Stimulated activated CD4-positive, alpha-beta T cell treated with anti-CD3 and anti-CD28 coated beads, Interleukin-1b, Interleukin-23, amount 100 ng/mL, for 48 hours (primary cell): Measurements from ENCODE around the gene CKLF.
"Not testable (repeated sequence)": the region's sequence is repeated elsewhere in the genome, so short reads cannot be mapped to it uniquely, and the experiment has no call there.

Source experiments
- DNase-seq: peaks from one replicate; pipeline ENCODE4 v3.0.0-alpha.2; 2020

Gene CKLF

GRCh38 chr16:66572356-66572755 lies 20.0 kb downstream of the CKLF start:
- DNase-seq = no peak

DNA sequence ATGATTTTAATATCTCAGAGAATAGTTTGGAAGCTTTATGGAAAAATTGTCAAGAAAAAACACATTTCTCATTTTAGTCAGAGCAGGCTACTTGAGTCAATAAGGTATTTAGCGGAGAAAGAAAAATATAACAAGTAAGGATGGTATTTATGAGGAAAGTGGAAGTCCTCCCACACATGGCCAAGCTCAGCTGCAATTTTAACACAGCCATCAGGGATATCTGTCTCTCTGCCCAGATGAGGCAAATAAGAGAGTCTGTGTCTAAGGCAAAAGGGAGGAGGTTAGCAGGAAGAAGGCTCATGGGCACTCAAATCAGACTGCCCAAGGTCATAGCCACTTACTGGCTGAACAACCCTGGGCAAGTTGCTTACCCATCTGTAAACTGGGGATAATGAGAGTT lies 21.7 kb downstream of the CKLF start:
- DNase-seq = no peak

DNA sequence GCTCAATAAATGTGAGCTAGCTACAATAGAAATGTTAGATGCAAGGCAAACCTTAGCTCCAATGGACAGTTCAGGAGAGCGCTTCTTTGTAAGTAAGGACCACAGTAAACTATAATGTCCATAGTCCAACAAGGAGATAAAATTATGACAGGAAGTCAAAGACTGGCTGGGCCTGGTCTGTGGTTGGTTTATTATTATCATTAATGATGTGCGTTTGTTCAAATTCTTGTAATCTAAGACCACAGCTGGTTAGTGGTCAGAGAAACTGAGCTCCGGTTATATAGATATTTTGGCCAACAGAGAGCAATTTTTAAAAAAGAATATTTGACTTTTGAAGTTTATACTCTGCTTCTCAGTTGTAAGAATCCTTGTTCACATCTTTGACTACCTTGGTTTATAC lies 22.2 kb downstream of the CKLF start:
- no peak for DNase-seq

DNA sequence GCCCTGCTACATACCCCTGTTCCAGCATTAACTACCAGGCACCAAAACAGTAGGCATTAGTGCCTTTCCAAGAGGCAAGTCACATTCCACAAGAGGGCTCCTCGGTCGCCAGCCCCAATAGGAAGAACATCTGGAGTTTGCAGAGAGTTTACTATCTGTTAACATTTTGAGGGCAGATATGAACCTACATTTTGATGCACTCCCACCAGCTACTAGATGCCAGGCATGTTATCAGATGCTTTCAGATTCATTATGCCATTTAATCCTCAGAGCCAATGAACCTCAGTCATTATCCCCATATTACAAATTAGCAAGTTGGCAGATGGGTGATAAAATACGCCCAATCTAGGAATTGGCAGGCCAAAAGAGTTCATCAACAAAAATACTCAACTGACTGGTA lies 22.7 kb downstream of the CKLF start:
- no peak for DNase-seq

DNA sequence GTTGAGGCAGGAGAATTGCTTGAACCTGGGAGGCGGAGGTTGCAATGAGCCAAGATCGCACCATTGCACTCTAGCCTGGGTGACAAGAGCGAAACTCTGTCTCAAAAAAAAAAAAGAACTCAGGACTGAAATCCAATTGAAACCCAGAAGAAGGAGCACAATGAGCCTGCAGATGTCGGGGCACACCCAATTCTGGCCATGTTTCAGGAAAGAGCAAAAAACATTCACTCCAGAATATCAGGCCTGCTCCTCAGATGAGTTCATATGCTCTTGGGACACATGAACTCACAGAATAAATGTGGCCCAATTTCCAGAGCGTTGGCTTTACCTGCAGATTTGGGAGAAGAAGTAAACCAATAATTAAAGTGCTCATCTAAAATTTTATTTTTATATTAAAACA lies 23.9 kb downstream of the CKLF start:
- DNase-seq = no peak

- no peak for DNase-seq
Observed at GRCh38 chr16:66578651-66579531, 26.5 kb downstream of the CKLF start, which contains the start of gene CMTM2. TSS of gene CMTM2 (plus strand) at chr16:66579463. CDS start at chr16:66579608, 145 bp downstream.

- DNase-seq = no peak
Observed at GRCh38 chr16:66580605-66581209, 28.3 kb downstream of the CKLF start.

- DNase-seq = no peak
Observed at GRCh38 chr16:66581246-66581952, 29.0 kb downstream of the CKLF start.

DNA sequence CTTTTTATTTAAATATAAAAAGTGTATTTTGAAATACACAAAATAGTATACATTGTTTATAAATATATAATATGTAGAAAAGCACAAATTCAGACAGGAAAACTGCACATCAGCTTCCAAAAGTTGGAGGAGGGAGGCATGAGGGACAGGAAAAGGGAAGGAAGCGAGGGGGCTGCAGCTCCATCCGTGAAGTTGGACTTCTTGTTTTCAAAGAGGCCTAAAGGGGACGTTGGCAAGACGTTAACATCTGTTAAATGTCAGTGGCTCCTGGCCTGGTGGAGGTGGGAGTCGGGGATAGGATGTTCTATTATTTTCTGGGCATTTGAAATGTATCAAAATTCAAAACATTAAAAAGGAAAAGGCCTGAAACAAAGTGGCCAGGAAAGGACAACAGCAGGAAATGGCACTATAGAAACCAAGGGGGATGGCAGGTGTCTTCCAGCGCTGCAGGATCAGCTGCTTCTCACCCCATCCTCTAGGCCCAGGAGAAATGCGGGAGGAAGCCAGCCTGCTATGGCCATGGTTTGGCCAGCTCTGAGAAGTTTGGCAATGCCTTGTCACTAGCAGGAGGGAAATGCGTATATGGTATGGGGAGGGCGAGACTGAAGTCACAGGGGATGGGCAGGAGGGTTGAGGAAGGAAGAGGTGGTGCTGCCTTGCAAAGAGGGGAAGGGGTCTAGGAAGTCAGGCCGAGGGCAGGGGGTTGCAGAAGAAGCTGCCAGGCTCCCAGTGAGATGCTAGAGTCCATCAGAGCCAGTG lies 33.3 kb downstream of the CKLF start:
- no peak for DNase-seq

- DNase-seq = no peak
Observed at GRCh38 chr16:66587881-66588600, 35.7 kb downstream of the CKLF start.

DNA sequence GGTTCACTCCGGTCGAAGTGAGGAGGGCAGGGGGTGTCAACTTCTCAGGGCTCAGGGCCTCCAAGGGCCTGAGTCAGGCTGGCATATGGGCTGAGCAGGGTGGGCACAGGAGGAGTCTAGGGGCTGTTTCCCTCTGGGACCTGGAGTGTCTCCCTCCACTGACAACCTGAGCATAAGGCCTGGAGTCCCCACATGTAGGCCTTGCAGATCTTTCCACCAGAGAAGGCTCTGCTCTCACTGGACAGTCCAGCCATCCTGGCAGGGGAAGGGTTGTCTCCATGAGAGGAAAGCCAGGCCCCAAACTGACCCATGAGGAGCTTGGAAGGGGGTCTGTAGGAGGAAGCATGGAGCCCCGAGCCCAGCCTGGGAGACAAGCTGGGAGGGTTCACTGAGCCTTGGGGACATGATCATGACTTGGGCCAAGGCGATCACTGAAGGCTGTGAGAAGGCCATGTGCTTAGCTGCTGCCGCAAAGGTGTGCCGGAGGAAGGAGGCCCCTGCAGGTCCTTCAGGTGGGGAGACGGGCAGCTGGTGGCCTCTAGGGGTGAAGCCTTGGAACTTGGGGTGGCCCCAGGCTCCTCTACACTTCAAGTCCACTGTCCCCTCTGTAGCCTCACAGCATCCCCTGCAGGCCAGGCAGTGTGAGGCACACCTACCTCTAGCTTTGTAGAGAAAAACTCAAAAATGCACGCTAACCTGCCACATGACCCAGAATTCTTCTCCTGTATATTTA lies 36.8 kb downstream of the CKLF start:
- peak; percentile 75 for DNase-seq

DNA sequence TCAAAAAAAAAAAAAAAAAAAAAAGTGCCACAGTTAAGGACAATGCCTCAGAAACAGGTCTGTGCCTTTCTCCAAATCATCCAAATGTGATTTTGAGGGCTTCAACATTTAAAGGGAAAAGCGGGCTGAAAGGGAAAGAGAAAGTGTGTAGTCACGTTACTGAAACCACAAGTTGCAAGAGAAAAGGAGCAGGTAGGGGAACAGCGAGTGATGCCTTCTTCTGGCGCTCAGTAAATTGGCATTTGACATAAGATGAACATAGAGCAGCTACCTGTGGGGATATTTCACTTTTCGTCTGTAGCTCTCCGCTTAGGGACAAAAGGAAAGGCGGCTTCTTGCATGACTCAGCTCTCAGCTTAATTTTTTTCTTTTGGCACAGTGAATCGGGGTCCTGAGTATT lies 37.9 kb downstream of the CKLF start:
- no peak for DNase-seq

DNA sequence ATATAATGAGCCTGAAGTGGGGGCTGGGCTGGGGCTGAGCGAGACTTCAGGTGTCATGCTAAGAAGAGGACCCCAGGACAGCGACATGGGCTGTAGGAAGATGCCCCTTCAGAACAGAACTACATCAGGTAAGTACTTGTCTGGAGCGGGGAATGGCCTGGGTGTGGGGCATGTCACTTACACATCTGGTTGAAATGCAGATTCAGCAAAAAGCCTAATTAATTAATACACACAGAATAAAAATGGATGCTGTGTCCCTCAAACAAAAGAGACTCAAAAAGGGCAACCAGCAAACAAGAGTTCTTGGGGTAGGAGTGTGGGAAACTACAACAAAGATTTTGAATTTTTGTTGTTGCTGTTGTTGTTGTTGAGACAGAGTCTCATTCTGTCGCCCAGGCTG lies 38.6 kb downstream of the CKLF start:
- no peak for DNase-seq

DNA sequence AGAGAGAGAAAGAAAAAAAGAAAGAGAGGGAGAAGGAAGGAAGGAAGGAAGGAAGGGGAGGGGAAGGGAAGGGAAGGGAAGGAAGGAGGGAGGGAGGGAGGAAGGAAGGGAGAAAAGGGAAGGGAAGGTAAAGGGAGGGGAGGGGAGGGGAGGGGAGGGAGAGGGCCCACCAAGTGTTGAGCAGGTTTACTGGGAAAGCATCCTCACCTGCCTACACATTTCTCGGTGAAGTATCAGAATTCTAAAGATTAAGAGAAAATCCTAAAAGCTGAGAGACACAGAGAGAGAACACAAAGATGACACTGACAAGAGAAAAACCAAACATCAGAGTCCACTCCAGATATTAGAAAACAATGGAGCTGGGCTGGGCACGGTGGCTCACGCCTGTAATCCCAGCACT lies 39.9 kb downstream of the CKLF start:
- no peak for DNase-seq

DNA sequence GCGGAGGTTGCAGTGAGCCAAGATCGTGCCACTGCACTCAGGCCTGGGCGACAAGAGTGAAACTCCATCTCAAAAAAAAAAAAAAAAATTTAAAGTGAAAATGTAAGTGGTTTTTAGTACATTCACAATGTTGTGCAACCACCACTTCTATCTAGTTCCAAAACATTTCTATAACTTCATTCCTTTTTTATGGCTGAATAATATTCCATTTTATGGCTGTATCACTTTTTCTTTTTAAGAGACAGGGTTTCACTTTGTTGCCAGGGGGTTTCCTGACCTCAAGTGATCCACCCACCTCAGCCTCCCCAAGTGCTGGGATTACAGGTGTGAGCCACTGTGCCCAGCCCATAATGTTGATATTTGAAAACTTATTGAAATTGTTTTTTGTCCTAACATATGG lies 40.4 kb downstream of the CKLF start:
- no peak for DNase-seq

DNA sequence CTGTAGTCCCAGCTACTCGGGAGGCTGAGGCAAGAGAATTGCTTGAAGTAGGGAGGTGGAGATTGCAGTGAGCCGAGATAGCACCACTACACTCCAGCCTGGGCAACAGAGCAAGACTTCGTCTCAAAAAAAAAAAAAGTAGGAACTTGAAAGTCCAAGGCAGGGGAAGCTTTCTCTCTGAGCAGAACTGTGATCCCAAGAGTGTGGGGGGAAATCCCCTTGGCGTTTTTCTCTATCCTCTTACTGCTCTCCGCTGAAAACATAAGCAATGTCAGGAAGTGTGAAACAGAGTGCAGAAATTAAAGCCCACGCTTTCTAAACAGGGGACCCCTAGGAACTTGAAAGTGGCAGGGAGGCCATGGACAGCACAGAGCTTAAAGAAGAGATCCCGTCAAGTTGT lies 42.4 kb downstream of the CKLF start:
- DNase-seq = no peak

GRCh38 chr16:66596559-66596958 lies 44.2 kb downstream of the CKLF start:
- not testable (repeated sequence) for DNase-seq

GRCh38 chr16:66596986-66597848 lies 44.8 kb downstream of the CKLF start:
- DNase-seq = no peak

DNA sequence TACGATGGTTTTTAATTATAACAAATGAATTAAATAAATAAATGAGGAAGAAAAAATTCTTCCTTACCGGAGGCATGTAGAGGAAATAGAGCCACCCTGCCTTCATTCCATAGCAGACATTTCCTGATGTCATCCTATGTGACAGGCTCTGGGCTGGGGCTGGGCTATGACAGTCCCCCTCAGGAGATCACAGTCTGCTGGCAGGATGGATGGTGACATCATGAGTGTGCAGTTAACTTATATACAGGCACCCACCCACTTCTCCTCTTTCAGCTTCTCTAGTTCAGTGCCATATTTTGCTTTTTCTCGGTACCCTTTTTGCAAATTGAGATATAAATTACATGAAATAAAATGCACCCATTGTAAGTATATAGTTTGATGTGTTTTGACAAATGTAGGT lies 45.7 kb downstream of the CKLF start:
- no peak for DNase-seq

DNA sequence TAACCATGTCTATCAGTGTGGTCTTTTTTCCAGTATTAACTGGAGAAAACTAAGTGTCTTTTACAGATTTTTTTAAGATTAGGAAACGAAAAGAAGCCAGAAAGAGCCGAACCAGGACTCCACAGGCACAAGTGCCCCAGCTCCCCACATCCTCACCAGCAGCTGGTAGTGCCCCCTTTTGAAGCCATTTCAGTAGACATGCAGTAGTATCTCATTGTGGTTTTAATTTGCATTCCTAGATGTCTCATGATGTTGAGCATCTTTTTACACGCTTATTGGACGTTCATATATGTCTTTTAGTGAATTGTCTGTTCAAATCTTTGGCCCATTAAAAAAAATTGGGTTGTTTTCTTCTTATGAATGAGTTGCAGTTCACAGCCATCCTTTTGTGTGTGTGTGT lies 47.4 kb downstream of the CKLF start:
- no peak for DNase-seq

GRCh38 chr16:66600477-66600876 lies 48.1 kb downstream of the CKLF start:
- no peak for DNase-seq
